Measurements from ENCODE around the gene LTB4R2. TPM values are rescaled to one million over a fixed set of nuclear protein-coding genes. Genes with fewer than 3 reads are reported as not detected.

LTB4R2 gene
- total and polyA plus RNA-seq, 2 of the 8 experiments (the other 6 are each of a cell fraction or from before 2014, with no cell fraction given), result 5.3 to 6.7 TPM

DNA sequence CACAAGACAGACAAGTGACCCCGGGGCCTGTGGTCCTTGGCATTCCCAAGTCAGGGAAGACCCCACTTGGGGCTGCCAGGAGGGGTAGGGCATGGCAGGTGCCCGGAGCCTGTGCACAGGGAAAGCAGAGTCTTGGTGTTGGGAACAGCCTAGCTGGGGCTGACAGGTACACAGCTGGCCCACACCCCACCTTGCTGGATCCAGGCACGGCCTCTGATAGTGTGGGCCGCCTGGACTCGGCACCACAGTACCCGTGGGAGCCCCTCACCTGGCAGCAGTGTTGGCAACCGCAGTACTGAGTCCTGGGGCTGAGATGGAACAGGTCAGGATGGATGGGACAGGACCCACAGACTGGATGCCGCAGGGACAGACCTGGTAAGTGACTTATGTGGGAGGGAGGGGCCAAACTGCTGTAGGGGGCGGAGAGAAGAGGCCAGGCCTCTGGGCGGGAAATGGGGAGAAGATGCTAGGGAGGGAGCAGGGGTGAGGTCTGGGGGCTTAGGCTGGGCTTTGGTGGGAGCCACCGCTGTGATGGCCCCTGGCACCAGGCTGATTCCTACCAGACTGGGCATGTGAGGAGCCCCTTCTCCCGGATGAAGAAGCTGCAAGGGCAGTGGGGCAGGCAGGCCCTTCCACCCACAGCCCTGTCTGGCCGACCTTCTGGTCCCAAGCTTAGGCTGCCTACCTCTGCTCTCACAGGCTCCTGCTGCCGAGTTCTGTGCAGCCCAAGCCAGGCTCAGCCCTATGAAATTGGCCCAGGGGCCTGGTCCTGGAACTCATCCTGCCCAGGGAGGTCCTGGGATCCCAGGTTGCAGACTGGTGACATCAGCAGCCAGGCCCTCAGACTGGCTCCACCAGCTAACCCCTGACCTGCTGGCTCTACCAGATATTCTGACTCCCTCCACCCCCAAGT, 46.9 kb upstream of the LTB4R2 start, which contains the start of gene TGM1 (continued):
- TF ChIP-seq TBP (IDR thresholded peaks at IDR 0.05; ENCODE audit: low read depth, low read length) (no peak), SRF (IDR thresholded peaks at IDR 0.05; ENCODE audit: low read depth, low read length) (no peak), HDAC6 (IDR thresholded peaks at IDR 0.05; ENCODE audit: low read depth, low read length) (no peak), EZH2 (IDR thresholded peaks at IDR 0.05; ENCODE audit: low read depth, low read length, severe bottlenecking) (no peak), GABPA (IDR thresholded peaks at IDR 0.05; ENCODE audit: borderline replicate concordance, insufficient read depth, low read length) (no peak)
